Measurements from ENCODE around the gene SPNS2.

- TF ChIP-seq EZH2 (IDR thresholded peaks at IDR 0.05), result no peak
- TF ChIP-seq POLR2AphosphoS5 (IDR thresholded peaks at IDR 0.05; ENCODE audit: borderline replicate concordance, low read depth, low read length), result no peak
- TF ChIP-seq FOXP2 (optimal IDR thresholded peaks at IDR 0.05; ENCODE audit: control extremely low read depth, extremely low read length, insufficient read depth), result no peak
Observed at GRCh38 chr17:4560421-4560820, 61.7 kb downstream of the SPNS2 start, which contains the start of gene GGT6.

Measured in SK-N-MC (cell line).